DMS 273 (cell line): ENCODE results near the gene PARP1.

Source experiments
- DNase-seq: peaks from one replicate; lab custom pipeline; 2025; ENCODE audit not compliant: unreplicated experiment; lab: John Stamatoyannopoulos, UW

The PARP1 gene

DNA sequence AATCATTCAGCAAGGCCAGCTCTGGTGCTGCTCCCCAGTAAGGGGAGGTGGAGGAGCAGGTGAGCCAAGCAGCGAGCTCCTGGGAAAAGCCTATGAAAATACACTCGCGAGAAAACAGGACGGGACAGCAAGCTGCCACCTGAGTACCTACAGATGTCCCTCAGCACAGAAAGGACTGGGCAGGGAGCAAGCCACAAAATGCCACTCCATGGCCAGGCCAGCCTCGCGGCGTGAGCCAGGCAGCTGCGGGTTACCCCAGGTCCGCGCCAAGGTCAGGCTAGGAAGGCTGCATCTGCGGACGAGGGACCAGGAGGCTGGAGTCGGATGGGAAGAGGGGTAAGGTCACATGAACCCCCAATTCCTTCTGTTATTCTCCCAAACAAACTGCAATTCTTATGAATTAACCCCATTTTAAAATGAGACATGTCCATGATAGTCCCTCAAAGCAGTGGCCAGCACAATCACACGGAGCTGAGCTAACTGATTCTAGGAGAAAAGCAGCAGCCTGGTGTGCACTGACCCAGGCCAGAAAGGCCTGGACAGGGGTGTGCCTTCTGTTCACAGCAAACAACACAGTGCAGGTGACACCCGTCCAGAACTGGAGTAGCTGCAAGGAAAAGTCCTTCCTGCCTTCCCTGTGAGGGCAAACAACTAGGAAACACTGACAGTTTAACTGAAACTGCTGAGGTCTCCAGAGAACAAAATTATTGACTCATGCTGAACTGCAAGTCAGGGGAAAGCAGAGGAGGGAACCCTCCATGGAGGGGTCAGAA, 26.5 kb downstream of the PARP1 start:
- no peak for DNase-seq

DNA sequence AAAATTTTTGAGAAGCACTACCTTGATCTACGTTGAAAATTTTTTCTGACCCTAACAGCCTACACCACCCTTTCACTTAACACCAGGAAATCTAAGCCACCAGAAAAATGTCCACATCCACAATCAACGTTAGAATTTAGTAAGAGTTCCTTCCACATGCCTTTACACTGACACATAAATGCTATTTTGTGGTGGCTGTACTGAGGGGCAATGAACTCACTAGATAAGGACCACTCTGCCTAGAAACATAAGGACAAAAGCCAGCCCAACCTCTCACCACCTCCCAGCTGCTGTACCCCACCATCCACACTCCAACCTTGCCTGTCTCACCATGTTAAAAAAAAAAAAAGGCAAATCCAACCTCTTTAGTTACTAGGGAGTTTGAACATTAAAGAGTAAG, 29.8 kb downstream of the PARP1 start:
- DNase-seq = no peak

DNA sequence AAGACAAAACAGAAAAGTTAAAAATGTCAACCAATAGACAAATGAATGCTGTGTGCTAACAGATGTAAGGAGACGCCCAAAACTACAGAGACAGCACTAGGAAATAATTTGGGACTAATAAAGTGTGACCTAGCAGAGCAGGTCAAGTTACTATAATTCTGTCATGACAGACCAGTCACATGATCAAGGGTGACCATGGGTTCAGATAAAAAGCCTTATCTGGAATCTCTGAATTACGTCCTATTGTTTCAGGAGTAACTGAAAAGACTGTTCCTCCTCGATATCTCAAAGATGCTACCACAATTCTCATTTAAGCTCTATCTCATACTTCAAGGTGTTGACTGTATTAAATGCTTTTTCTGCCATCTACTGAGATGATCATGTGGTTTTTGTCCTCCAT, 31.6 kb downstream of the PARP1 start:
- DNase-seq = no peak

DNA sequence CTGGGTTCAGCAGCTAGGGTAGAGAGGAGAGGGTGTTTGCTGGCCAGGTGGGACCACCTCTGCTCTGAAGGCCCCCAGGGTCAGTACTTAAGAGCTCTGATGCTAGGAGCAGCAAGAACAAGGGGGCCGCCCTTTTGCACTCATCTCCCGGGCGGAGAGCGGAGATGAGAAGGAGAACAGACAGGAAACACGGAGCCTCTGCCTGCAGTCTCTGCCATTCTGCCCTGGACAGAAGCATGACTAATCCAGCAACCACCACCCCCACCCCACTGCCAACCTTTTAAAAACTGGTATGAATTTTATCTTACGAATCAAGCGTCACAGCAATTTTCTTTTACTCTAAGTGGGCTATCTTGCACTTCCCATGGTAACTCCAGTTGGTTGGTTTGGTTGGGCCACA, 34.5 kb downstream of the PARP1 start:
- DNase-seq = no peak

DNA sequence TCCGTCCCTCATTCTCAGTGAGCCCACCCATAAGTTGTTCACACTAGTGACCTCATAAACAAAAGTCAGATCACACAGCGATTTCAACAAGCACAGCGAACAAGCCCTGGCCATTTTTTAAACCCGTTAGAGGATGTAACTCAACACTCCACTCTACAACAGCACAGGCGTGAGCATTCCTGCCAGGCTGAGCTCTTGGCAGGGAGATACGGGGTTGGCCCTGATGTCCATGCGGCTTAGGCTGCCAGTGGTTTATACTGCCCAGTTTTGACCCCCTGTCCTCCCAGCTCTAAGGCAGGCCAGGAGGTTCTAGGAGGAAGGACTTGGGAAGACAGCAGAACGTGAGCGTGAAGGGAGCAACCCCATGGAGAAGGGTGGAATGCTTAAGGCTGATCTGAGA, 35.0 kb downstream of the PARP1 start:
- no peak for DNase-seq

DNA sequence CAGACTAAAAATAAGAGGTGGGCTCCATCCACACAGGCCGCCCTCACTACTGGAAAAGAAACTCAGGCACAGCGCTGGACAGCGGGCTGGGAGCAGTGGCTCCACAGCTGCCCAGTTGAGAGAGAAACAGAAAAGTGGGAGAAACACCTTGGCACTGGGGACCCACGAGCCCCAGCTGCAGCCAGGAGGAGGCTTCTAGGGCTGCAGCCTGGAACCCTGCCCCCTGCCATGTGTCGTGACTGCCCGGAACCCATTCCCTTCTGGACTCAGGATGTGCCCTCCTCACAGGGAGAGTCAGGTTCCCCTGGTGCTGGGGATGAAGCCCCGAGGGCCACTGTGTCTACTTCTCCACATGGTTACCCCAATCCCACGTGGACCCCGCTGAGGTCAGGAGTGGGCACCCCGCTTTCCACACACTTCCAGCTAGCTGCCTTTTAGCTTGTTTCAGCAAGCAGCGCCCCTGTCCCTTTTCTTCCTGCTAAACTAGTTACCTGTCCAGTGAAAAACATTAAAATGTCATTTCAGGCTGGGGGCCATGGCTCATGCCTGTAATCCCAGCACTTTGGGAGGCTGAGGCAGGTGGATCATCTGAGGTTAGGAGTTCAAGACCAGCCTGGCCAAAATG, 35.9 kb downstream of the PARP1 start:
- no peak for DNase-seq

DNA sequence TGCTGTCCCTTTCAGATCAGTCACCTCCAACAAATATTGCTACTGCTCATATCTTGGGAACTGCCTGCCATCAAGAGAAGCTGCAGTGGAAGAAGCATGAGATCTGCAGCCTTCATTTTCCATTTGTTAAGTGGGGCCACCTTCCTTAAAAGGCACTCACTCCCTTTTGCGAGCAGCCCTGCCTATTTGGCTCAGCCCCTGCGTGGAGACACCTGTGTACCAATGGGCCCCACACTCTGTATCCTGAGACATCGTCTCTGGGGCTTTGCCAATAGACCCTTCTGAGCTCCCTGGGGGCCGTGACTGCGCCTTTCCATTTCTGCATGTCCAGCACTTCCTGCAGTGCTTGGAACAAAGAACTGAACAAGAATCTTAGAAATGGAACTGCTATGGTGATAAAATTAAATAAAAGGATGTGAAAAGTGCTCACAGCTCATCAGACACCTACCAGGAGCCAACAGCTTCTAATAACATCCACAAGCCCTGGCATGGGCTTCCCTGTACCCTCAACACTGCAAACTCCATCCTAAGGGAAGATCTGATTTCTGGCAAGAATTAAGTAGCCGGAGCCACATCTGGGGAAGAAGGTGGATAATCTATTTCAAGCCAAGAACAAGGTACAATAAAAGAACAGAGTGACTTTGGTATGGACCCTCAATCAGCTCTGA, 36.7 kb downstream of the PARP1 start:
- DNase-seq = no peak

DNA sequence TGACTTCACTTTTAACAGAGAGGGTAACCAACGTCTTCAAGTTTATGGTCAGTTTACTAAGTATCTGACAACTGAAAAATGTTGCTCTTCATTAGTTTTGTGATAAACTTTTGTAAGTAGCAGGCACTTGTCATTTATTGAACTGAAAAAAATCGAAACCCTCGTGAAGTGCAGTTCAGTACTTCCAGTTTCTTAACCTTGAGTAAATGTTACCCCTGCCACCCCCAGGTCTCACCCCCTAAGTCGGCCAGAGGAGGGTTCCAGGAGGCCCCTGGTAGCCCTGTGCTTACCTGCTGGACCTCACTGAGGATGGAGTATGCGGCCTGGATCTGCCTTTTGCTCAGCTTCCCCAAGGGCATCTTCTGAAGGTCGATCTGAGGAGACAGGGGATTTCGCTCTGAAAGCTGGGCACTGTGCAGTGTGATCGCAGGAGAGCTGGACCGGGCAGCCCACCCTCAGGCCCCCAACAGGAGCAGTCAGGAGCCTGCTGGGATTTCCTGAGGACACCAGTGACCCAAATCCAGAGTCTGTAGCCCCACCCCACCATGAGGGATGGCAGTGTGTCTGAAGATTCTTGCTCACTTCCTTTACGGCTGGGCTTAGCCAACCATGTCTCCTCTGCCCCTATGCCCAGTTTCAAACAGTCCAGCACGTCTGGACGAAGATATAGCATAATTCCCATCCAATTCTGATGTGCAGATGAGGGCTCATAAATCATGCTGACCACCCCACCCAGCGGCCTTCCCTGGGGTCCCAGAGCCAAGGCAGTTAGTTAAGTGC, 37.6 kb downstream of the PARP1 start:
- no peak for DNase-seq

DNA sequence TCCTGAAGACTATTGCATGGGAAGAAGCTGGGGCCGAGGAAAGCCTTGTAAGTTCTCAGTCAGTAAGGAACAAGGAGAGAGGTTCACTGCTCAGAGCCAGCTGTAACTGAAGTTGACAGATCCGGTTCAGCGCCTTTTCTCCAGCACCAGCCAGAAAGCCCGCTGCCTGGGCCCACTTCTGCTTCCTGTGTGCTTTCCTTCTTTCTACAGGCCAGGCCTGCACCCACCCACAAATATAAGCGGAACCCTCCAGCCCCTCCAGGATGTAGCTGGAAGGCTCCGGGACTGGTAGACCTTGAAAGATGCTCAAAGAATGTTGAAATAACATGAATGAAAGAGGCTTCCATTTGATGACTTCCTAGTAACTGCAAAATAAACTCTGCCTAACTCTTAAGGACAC, 38.8 kb downstream of the PARP1 start:
- no peak for DNase-seq

- DNase-seq = peak; percentile 49
These were observed 41.6 kb downstream of the PARP1 start for GRCh38 chr1:226366290-226366689.

- DNase-seq = no peak
These were observed 42.1 kb downstream of the PARP1 start for GRCh38 chr1:226365831-226366231.

- DNase-seq = no peak
These were observed 42.9 kb downstream of the PARP1 start for GRCh38 chr1:226364901-226365565.

- DNase-seq = no peak
These were observed 43.4 kb downstream of the PARP1 start for GRCh38 chr1:226364514-226364899.

DNA sequence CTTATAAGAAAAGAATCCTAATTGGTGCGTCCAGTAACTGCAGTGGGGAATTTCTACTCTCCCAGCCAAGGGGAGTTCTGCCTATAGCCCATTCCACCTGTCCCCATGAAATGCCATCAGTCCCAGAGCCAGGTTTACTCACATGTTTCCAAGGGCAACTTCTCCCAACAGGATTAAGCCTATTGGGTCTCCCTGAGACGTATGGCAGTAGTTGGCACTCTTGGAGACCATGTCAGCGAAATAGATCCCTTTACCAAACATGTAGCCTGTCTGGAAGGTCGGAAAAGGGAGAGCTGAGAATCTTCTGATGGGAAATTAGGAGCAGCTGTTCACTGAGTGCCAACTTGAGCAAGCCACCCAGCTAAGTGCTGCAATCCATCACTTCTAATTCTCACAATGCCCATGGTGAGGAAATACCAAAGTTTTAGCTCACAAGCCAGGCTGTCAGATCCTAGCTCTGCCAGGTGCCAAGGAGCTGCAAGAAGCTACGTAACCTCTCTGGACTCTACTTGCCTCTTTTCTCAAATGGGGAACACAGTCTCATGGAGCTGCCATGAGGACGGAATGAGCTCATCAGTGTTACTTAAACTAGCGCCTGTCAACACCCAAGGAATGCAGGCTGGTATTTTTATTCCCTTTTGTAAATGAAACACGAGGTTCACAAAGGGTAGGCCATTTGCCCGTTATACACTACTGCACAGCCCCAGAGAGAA, 43.9 kb downstream of the PARP1 start:
- no peak for DNase-seq

GRCh38 chr1:226362891-226363447, 44.9 kb downstream of the PARP1 start:
- DNase-seq = no peak

- no peak for DNase-seq
These were observed 45.5 kb downstream of the PARP1 start for GRCh38 chr1:226362361-226362760.

GRCh38 chr1:226360106-226360746, 47.7 kb downstream of the PARP1 start:
- DNase-seq = no peak

- DNase-seq = no peak
These were observed 50.5 kb downstream of the PARP1 start for GRCh38 chr1:226357416-226357815.

DNA sequence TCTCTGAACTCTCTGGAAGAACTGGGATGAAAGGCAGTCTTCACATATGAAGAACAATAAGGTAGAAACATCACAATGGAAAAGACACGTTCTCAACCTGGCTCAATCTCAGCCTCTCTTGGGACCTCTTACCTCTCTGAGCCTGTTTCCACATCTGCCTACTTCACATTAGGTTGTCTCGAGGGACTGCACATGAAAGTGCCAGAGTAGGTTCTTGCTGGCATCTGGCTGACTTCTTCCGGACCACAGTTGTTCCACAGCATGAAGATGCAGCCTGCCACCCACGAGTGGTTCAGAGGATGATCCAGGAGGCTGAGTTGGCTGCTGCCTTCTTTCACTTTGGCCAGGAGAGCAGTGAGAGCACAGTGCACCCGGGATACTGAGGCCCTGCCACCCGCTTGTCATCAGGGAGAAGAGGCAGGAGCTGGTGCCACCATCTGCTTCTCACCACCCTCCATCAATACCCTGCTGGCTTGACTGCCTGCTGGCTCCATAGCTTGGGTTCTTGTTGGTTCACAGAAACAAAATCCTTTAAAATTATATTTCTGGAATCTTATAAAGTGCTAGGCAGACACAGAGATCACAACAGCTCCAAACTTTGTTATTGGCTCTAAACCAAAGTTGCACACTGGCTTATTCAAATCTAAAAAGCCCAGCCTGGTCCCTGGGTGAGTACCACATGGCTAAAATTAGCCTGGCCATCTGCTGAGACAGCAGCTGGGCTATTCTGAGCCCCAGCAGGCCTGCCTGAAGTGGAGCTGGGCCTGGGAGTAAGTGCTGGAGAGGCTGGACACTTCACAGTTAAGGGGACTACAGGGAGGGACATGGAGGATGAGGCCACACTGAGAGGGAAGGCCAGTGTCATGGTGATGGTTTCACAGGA, 52.0 kb downstream of the PARP1 start:
- DNase-seq = peak; percentile 96
